HG03460 (cell line): ENCODE measurements around the gene ADGRV1.
"Not testable (repeated sequence)": the region's sequence is repeated elsewhere in the genome, so short reads cannot be mapped to it uniquely, and the experiment has no call there.

Experiments
- ATAC-seq: cut with Tn5 transposase; IDR thresholded peaks from one replicate; pipeline ENCODE4 v1.9.1; 2021; ENCODE audit not compliant: unreplicated experiment

The ADGRV1 gene

GRCh38 chr5:90703932-90704331 is 145.3 kb downstream of the ADGRV1 start:
- no peak for ATAC-seq

GRCh38 chr5:90707698-90708097 is 149.1 kb downstream of the ADGRV1 start:
- ATAC-seq, result no peak

DNA sequence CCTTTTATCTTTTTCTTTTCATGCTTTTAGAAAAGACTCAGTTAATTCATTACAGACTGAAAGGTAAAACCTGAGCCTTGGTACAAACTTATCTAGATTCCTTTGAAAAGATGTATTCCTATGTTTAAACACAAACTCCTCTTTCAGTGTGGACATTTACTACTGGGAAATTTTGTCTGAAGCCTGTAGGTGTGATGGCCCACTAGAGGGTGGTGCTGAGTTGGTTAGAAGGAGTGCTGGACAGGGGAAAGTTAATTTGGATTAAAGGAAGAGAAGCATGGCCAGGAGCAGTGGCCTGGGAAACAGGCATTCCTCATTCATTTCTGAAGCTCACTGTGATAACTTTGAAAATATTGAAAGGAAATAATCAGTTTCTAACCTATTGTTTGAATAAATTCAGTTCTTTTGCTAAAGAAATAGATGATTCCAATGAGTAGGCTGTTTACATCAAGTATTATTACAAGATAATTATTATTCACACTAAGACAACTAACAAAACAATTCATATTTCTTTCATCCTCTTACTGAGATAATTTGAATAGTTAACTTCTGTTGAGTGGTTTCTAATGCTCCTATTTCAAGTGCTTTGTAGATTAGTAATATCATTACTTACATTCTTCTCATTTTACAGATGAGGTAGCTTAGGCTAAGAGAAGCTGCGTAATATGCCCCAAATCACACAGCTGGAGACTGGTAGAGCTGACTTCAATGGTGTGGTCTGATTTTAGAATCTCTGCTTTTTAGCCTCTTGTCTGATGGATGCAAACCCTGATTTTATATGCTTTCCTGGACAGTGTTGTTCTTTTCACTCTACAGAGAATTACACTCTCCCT is 150.9 kb downstream of the ADGRV1 start:
- peak; percentile 54 for ATAC-seq

GRCh38 chr5:90718387-90718786 is 159.8 kb downstream of the ADGRV1 start:
- no peak for ATAC-seq

- no peak for ATAC-seq
Measured at GRCh38 chr5:90739567-90739966, 181.0 kb downstream of the ADGRV1 start.

DNA sequence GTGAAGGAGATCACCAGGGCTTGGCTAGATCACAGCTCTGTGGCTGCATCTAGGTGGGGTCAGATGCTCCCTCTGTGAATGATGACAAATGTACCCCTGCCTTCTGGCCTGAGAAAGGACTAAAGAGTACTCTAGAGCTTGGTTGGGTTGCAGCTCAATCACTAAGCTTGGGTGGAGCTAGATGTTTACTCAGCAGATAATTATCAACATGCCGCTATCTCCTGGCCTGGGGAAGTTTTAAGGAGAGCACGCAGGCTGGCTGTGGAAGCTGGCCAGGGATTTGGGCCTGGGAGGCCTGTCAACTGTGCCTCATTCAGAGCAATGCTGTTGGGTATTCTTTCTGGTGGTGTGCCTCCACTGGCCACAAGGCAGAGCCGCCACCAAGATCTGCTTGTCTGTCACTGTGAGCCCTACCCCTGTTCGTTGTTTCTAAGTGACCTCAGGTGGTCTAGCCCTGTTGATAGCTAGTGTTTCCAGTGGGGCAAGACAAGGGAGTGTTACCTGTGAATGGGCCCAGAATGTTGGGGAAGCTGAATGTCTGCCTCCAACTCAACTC is 181.7 kb downstream of the ADGRV1 start:
- no peak for ATAC-seq

- no peak for ATAC-seq
Measured at GRCh38 chr5:90741022-90741564, 182.5 kb downstream of the ADGRV1 start.

GRCh38 chr5:90746119-90746518 is 187.5 kb downstream of the ADGRV1 start:
- ATAC-seq, result no peak

GRCh38 chr5:90747175-90747574 is 188.6 kb downstream of the ADGRV1 start:
- no peak for ATAC-seq

- ATAC-seq, result no peak
Measured at GRCh38 chr5:90747693-90748092, 189.1 kb downstream of the ADGRV1 start.

DNA sequence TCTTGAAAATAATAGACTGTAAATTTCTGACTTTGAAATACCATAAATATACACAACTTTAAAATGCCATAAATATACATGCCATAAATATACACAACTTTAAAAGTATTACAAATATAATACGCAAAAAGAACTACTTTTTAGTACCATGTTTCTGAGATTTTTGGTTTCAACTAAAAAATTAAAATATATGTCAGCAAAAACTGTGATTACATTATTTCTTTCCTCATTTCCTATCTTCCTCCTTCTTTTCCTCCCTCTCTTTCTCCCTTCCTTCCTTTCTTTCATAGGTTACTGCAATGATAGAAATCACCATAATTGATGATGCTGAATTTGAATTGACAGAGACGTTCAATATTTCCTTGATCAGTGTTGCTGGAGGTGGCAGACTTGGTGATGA is 200.5 kb downstream of the ADGRV1 start:
- no peak for ATAC-seq

DNA sequence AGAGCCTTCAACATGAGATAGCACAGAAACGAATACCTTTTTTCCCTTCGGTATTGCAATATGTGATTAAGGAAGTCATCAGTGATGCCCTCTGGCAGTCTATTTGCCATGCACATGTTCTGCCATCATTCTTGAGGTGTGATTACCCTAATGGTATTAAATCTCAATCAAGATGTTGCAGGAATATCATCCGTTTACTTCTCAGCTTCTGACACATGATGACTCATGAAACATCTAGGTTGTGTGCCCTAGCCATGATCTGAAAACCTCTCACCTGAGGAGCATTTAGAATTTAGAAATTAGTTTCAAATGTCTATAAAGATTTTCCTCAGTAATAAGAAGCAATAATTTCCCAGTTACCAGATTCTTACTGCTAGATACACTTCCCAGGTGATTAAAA is 209.1 kb downstream of the ADGRV1 start:
- ATAC-seq, result no peak

DNA sequence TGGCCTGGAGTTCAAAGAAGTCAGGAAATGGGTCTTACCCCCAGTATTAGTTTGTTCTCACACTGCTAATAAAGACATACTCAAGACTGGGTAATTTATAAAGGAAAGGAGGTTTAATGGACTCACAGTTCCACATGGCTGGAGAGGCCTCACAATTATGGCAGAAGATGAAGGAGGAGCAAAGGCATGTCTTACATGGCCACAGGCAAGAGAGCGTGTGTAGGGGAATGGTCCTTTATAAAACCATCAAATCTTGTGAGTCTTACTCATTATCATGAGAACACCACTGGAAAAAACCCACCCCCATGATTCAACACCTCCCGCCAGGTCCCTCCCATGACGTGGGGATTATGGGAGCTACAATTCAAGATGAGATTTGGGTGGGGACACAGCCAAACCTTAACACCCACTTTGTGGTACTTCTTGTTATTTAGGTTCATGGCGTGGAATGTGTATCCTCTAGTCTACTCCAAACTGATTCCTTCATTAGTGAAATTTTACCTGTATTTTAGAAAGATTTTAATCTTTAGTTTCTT is 211.5 kb downstream of the ADGRV1 start:
- ATAC-seq, result not testable (repeated sequence)

- ATAC-seq, result no peak
Measured at GRCh38 chr5:90777959-90778358, 219.4 kb downstream of the ADGRV1 start.

DNA sequence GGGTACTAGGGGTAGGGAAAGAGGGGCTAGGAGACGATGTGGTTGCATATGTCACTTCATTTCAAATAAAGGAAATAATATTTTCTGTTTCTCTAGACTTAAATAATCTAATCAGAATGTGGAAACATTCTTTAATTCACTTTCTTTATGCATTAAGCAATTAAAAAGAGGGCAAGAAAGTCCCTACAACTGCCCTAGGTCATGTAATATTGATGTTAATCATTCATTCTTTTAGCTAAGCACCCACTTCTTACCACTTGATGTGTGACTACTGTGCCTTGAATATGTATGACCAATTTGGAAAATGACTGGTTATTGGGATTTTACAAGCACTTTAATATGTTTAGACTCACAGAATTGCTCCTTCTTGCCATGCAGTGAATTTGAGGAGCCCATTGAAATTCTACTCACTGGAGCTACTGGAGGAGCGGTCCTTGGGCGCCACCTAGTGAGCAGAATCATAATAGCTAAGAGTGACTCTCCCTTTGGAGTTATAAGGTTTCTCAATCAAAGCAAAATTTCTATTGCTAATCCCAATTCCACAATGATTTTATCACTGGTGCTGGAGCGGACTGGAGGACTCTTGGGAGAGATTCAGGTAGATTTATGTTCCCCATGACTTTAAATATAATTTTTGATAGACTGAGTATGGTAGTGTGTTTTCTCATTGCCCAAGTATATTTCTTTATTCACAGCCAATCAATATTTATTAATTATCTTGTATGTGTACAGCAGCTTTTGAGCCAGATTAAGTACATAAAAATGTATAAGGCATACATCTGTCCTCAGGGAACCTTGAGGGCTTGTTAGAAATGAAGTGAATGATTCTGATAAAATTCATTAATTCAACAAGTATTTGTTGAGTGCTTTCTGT is 225.1 kb downstream of the ADGRV1 start:
- peak; percentile 92 for ATAC-seq

- ATAC-seq, result no peak
Measured at GRCh38 chr5:90786756-90787155, 228.2 kb downstream of the ADGRV1 start.

DNA sequence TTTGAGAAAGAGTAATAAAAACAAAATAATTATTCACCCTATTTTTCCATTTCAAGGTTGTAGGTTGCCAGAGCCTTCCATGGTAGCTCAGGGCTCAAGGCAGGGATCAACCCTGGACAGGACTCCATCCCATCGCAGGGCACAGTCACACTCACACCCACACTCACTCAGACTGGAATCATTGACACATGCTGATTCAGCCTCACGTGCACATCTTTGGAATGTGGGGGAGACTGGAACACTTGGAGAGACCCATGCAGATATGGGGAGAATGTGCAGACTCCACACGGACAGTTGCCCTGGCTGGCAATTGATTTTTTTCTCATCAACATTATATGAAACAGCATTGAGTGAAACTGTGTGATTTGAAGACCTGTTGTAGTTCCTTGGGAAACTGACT is 234.1 kb downstream of the ADGRV1 start:
- ATAC-seq, result no peak

GRCh38 chr5:90793183-90793582 is 234.6 kb downstream of the ADGRV1 start:
- no peak for ATAC-seq

- ATAC-seq, result not testable (repeated sequence)
Measured at GRCh38 chr5:90796919-90797318, 238.3 kb downstream of the ADGRV1 start.

- ATAC-seq, result not testable (repeated sequence)
Measured at GRCh38 chr5:90800082-90800481, 241.5 kb downstream of the ADGRV1 start.

- not testable (repeated sequence) for ATAC-seq
Measured at GRCh38 chr5:90800515-90800914, 241.9 kb downstream of the ADGRV1 start.
